PC-9 (cell line): ENCODE measurements around the gene MON1A.

Experiments
- CTCF ChIP-seq: fragments of 200-600 bp; sonication (generic); conservative IDR thresholded peaks from 2 replicates; pipeline ENCODE4 v1.6.1; 2017; ENCODE audit warnings: mixed run types, antibody characterized with exemption, mild to moderate bottlenecking, moderate library complexity
- EZH2 ChIP-seq: fragments of 200-600 bp; sonication (generic); IDR thresholded peaks from 2 replicates; pipeline ENCODE4 v1.8.0; 2017; ENCODE audit warnings: antibody characterized with exemption, low read depth

GRCh38 chr3:49896345-49896744 lies 33.3 kb downstream of the MON1A start:
- TF ChIP-seq CTCF: no peak
- TF ChIP-seq EZH2: no peak
